ENCODE data around the gene TNFAIP8. TPM values are rescaled to one million over a fixed set of nuclear protein-coding genes. Genes with fewer than 3 reads are reported as not detected.

The TNFAIP8 gene
- total and polyA plus RNA-seq, 9 of the 15 experiments (the other 6 are each of a cell fraction or from before 2014, with no cell fraction given), result 29.9 to 52.2 (median 44.8) TPM

DNA sequence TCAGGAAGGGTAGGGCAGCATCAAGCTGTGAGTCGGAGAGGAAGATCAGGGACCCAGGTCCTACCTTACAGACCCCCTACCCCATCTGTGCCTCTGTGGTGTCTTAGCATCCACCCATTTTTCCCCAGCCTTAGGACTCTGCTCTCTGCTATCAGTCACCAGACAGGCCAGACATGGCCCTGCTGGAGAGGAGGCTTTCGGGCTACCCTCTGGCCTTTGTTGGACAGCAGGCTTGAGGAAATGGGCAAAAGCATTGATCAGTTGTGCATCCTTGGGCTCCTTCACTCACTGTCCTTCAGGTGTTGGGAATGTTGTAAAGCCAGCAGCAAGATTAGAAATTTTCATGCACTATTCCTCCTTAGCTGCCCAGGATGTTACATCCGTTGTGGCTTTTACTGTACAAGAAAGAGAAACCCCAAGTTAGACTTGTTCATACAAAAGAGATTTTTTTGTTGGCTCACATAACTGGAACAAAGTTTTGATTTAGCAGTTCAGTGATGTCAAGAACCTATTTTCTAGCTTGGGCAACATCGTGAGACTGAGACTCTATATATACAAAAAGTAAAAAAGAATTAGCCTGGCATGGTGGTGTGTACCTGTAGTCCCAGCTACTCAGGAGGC is 17.4 kb upstream of the TNFAIP8 start:
- peaks cover 24 to 86% of the 10 kb centered on the region in 2 experiments for H3K4me1 ChIP-seq (replicated peaks in 1 of 2; ENCODE audit: control insufficient read depth in 2 of 2, insufficient read depth in 2 of 2, low read length in 2 of 2)
- H4K20me1 ChIP-seq (replicated peaks; ENCODE audit: control insufficient read depth, insufficient read depth, low read length), result no peaks in the 10 kb centered on the region
- ChIA-PET POLR2A (no interaction called here), CTCF (ENCODE audit: low intra/inter-chr PET ratio) (no interaction called here)
- peaks cover 94% of the 10 kb centered on the region for H3K79me2 ChIP-seq (ENCODE audit: control insufficient read depth, insufficient read depth, low read length)
- peaks cover 3% of the 10 kb centered on the region; the same call in 2 of the 3 replicates for H3K36me3 ChIP-seq (ENCODE audit: control insufficient read depth, insufficient read depth, low read length)
- no TSS peak for BruUV-seq (replicated peaks)
- in situ Hi-C loops (cut with MboI), result no loop called here
- no peak overlapping the region for H3K4me3 ChIP-seq
- ATAC-seq (peak; percentile 25), DNase-seq (ENCODE audit: extremely low read depth in 1 of 4, low spot score in 3 of 4) (peak in 1 of 4 experiments; percentile 36), FAIRE-seq (no peak)
- H3K9me3 ChIP-seq (replicated peaks; ENCODE audit: control insufficient read depth, insufficient read depth, low read depth, low read length), result no peaks in the 10 kb centered on the region
- H2AFZ ChIP-seq (ENCODE audit: low read depth, low read length), result no peak overlapping the region
- H3K9ac ChIP-seq (ENCODE audit: insufficient read depth in 1 of 2, low read depth in 2 of 2, low read length in 2 of 2), result peak overlapping the region in 1 of 2 experiments; percentile 21; a peak in 1 of 4 replicates
- TF ChIP-seq ZNF584 (CRISPR knock-in tag; IDR thresholded peaks at IDR 0.05; ENCODE audit: low read depth) (0 out of 2 replicates have a peak, but pooled peaks have one; percentile 26), MTA2 (IDR thresholded peaks at IDR 0.05; ENCODE audit: low read depth) (no peak), ZNF668 (CRISPR knock-in tag; IDR thresholded peaks at IDR 0.05) (no peak), PURB (CRISPR knock-in tag; IDR thresholded peaks at IDR 0.05; ENCODE audit: low read depth) (no peak), ZNF695 (CRISPR knock-in tag; IDR thresholded peaks at IDR 0.05) (no peak), IFI16 (CRISPR knock-in tag; IDR thresholded peaks at IDR 0.05) (no peak), CEBPB (tag; IDR thresholded peaks at IDR 0.05) (no peak), ESRRA (IDR thresholded peaks at IDR 0.05; ENCODE audit: borderline replicate concordance, low read depth) (no peak), ZNF644 (tag; IDR thresholded peaks at IDR 0.05; ENCODE audit: low read depth) (peak; percentile 26; the same call in 1 of the 2 replicates), BCOR (IDR thresholded peaks at IDR 0.05) (no peak), FOXJ2 (tag; IDR thresholded peaks at IDR 0.05) (no peak), ZNF699 (CRISPR knock-in tag; IDR thresholded peaks at IDR 0.05; ENCODE audit: insufficient replicate concordance) (no peak), ZNF133 (CRISPR knock-in tag; IDR thresholded peaks at IDR 0.05) (no peak), C11orf30 (IDR thresholded peaks at IDR 0.05; ENCODE audit: low read depth) (no peak), ZNF24 (IDR thresholded peaks at IDR 0.05) (no peak)
- 67% methylated on average over 4 of the region's 4 CpGs for WGBS (ENCODE audit: insufficient coverage, low coverage, missing lambda C conversion rate)
- no peaks in the 10 kb centered on the region for H3K9me1 ChIP-seq (ENCODE audit: control insufficient read depth, insufficient read depth, low read length)
- intact Hi-C loops (cut with micrococcal nuclease), result no loop called here
- H3K4me2 ChIP-seq (ENCODE audit: insufficient read depth, low read length), result peak overlapping the region; percentile 19; the same call in 1 of the 2 replicates
- no peak overlapping the region; the same call in 2 of the 3 replicates for H3K27ac ChIP-seq (ENCODE audit: extremely low read depth, low read depth, low read length)
- H3K27me3 ChIP-seq (ENCODE audit: control insufficient read depth in 2 of 2, insufficient read depth in 2 of 2, low read length in 2 of 2), result no peaks in the 10 kb centered on the region
